ENCODE measurements around the gene SLC12A3.
"Not testable (repeated sequence)": the region's sequence is repeated elsewhere in the genome, so short reads cannot be mapped to it uniquely, and the experiment has no call there.

Gene SLC12A3

DNA sequence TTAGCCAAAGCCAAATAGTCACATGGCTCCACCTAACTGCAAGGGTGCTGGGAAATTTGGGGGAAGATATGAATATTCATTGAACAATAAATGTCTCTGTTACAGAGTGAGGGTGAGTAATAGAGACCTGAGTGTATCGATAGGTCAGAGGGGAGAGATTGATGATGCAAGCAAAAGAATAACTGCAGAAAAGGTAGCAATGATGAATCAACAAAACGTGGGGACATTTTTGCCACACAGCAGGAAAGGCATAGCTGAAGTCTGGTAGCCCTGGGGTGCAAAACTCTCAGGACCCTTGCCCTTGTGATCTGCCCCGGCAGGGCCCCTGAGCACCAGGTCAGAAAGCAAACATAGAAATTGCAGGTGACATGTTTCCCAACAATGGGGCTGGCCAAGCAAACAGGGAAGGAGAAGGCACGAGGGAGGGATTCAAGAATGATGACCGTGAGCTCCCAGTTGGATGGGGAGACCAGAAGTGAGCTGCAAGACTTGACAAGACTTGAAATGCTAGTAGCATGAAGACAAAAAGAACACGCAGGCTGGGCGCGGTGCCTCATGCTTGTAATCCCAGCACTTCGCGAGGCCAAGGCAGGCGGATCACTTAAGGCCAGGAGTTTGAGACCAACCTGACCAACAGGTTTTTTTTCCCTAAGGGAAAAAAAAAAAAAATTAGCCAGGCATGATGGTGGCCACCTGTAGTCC is 54.2 kb downstream of the SLC12A3 start:
- no peak for DNase-seq (ENCODE audit: low read depth in 2 of 2)

DNA sequence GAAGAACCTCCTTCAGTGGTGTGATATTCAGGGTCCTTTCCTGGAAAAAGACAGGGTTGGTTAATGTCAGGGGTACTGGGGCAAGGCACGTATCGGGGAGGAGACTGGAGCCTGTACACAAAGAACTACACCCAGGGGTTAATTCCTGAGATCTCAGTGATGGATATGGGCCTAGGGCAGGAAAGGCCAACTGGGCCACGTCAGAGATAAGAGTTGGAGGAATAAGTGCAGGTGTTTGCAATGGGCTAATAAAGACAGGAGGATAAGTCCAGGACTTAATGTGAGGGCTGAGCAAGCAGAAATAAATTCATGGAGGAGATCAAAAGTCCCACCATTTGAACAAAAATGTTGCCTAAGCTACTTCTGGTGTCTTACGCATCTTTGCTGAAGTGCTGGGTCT is 56.6 kb downstream of the SLC12A3 start:
- no peak for DNase-seq (ENCODE audit: low read depth in 2 of 2)

DNA sequence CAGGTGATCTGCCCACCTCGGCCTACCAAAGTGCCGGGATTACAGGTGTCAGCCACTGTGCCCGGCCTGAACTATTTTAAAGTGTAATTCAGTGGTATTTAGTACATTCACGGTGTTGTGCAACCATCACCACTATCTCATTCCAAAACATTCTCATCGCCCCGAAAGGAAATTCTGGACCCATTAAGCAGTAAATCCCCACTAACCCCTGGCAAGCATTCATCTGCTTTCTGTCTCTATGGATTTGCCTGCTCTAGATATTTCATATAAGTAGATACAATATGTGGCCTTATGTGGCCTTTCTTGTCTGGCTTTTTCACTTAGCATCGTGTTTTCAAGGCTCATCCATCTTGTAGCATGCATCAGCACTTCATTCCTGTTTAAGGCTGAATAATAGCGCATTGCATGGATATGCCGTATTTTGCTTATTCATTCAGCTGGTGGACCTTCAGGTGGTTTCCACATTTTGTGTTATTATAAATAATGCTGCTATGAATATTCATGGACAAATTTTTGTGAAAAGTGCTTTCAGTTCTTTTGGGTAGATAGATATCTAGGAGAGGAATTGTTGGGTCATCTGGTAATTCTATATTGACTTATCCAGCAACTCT is 58.6 kb downstream of the SLC12A3 start:
- DNase-seq (ENCODE audit: low read depth in 2 of 2): no peak

DNA sequence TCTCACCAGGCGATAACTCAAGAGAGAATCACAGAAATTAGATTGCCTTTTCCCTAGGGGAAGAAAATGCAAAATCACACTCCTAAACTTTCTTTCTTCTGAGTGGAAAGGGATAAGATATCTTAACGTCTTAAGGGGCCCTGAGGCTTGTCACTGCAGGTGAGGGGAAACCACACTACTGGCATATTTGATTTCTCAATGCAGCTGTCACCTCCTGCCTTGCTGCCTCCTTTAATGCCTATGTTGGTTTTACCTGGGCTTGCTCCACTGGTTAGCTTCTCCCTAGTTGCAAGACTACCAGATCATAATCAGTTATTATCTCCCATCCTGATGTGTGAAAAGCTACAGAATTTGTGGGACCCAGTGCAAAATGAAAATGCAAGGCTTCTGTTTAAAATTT is 62.5 kb downstream of the SLC12A3 start:
- DNase-seq (ENCODE audit: low read depth in 2 of 2): no peak

DNA sequence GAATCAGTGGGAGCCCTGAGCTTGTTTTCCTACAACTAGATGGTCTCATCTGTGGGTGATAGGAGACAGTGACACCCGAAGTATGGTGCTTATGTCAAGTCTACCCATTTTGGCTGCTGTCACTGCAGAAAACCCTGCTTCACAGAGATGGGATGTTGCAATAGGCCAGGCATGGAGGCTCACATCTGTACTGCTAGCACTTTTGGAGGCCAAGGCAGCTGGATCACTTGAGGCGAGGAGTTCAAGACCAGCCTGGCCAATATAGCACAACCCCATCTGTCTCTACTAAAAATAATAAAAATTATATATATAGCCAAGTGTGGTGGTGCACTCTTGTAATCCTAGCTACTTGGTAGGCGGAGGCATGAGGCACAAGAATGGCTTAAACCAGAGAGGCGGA is 64.6 kb downstream of the SLC12A3 start:
- DNase-seq (ENCODE audit: low read depth in 2 of 2): no peak

DNA sequence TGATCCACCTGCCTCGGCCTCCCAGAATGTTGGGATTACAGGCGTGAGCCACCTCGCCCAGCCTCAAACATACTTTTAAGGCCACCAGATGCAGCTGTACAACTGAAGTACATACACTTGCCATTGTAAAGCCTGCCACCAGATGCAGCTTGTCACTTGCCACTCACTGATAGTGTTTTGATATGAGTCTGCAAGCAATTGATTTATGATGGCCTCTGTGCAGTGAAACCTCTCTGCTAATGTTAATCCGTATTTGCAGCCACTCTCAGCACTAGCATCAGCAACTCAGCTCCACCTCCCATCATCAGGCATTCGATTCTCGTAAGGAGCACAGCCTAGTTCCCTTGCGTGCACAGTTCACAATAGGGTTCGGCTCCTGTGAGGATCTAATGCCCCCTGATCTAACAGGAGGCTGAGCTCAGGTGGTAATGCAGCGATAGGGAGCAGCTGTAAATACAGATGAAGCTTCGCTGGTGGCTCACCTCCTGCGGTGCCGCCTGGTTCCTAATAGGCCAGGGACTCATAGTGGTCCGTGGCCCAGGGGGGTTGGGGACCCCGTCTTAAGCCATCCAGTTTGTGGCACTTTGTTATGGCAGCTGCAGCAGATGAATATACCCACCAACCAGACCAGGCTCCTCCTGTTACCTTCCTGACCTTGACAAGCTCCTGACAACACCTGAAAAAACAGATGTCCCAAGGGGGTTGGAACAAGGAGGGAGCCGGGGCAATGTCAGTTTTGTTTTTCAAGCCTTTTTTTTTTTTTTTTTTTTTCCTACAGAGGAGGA is 65.7 kb downstream of the SLC12A3 start:
- no peak for DNase-seq (ENCODE audit: low read depth in 2 of 2)

DNA sequence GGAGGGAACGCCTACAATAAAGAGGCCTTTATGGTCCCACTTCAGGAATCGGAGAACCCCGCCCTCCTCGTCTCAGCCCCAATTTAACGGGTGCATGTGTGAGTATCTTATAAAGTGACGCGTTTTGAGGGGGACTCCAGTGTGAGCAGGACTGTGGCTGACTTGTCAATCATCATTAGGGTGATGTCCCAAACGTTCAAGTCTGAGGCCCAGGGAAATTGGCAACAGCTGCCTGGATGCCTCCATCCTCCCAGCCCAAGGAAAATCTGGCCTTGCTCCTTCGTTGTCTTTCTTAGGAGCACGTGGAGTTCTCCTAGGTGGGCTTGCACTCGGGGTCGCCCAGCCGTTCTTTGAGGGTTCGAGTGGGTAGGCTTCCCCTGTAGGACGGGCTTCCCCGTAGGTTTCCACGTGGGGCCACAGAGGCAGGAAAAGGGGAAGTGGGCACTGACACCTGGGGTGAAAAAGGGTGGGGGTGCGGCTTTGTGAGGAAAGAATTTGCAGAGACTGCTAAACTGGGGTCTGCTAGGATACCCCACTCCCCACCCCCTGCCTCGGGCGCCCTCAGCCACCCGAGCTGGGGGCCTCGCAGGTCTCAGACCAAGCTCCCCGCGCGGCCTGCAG is 66.4 kb downstream of the SLC12A3 start:
- no peak for DNase-seq (ENCODE audit: low read depth in 2 of 2)

DNA sequence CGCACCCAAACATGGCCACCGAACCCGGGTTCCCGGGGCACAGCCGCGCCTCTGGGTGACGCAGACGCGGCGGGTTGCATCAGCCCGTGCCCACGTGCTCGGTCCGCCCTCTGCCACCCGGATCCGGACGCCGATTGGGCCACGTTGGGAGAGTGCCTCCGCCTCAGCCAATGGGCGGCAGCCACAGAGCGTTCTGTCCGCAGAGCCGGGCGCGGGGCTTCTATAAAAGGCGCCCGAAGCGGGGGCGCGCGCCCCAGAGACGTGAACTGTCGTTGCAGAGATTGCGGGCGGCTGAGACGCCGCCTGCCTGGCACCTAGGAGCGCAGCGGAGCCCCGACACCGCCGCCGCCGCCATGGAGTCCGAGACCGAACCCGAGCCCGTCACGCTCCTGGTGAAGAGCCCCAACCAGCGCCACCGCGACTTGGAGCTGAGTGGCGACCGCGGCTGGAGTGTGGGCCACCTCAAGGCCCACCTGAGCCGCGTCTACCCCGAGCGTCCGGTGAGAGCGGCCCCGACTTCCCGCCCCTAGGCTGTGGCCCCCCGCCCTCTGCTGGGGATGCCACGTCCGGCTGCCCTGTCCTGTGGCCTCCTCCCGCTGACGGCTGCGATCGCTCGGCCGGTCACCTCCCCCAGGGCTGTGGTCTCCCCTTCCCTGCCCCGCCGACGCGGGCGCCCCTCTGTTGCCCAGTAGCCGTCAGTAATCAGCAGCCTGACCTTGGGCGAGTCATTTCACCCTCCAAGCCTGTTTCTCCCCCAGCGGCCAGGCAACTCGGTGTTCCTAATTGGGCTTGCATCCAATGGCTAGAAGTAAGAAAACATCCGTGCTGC is 67.1 kb downstream of the SLC12A3 start, which contains the start of gene HERPUD1:
Gene HERPUD1 (plus strand): TSS at position 251 of the 829 bp plus-strand sequence. CDS start 103 bp downstream, at position 354.
- DNase-seq (ENCODE audit: low read depth in 2 of 2): peak; percentile 97

DNA sequence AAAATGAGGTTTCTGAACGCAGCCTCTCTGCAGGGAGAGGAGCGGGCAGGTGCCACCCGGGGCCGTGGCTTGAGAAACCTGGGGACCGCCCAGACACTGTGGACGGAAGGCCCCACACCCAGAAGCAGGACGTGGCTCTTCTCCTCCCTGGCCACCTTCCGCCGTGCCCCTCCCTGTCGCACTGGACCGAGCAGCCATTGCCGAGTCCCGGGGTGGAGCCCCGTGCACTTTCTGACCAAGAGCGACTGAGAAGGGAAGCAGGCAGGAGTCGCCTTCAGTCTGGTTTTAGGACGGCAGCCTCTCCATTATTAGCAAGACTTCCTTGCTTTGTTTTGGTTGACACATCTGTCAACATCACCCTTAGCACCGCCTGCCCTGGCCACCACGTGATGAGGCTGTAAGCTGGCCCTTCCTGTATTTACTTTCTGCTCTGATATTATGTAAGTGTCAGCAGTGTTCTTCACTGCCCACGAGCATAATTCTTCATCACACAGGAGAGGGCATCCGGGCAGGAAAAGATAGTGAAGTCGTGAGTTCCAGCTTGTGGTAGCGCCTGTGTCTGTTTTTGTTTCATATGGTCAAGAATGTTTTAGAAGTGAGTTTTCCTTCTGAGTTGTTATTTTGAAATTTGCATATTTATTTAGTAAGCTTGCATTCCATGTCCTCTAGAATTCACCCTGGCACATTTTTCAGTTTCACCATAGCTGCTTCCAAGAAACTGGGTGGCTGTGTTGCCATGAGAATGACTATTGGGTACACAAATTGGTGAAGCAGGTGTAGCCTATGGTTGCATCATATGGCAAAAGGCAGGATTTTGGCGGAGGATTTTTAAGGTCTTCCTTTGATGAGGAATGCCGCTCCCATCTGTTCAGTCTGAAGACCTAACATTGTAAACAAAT is 68.0 kb downstream of the SLC12A3 start:
- DNase-seq (ENCODE audit: low read depth in 2 of 2): no peak

DNA sequence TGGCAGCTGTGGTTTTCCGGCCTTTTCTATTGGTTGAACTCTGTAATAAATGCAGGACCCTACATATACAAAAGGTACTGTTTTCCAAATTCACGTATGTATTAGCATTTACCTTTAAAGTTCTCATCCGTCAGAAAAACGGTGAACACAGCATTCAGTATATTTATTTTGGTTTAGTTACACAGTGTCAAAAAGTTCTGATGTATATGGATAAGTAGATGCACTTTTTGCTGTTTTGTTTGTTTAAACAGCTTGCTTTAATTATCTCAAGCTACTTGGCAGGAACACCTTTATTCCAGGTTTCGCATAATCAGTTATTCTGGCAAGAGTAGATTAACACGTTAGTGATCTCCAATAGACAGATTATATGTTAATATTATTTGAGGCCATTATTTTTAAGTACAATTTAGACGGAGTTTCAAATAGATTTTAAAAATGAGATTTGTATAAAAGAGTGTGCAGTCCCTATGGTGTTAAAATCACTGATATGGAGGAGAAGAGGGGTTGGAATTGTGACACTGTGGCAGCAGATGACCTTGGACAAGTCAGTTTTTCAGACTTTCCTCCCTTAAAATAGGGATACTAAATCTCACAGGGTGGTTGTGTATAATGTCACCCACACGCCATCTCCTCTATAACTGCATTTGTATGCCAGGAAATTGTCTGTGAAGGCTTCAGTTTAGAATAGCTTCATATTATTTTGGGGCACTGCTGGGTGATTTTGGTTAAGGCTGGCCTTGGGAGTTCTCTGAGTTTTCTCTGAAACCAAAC is 69.0 kb downstream of the SLC12A3 start:
- no peak for DNase-seq (ENCODE audit: low read depth in 2 of 2)

DNA sequence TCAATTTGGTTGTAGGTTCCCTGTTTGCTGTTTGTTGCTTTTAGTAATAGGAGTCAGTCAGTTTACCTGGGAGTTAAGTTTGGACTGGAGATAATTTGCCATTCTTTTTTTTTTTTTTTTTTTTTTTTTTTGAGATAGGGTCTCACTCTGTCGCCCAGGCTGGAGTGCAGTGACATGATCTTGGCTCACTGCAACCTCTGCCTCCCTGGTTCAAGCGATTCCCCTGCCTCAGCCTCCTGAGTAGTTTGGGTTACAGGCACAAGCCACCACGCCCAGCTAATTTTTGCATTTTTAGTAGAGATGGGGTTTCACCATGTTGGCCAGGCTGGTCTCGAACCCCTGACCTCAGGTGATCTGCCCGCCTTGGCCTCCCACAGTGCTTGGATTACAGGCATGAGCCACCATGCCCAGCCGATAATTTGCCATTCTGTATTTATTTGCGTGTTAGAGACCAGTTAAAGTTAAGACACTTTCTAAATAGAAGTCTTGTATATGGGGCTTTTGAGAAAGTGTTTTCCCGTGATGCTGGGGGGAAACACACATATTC is 69.7 kb downstream of the SLC12A3 start:
- not testable (repeated sequence) for DNase-seq (ENCODE audit: low read depth in 2 of 2)

DNA sequence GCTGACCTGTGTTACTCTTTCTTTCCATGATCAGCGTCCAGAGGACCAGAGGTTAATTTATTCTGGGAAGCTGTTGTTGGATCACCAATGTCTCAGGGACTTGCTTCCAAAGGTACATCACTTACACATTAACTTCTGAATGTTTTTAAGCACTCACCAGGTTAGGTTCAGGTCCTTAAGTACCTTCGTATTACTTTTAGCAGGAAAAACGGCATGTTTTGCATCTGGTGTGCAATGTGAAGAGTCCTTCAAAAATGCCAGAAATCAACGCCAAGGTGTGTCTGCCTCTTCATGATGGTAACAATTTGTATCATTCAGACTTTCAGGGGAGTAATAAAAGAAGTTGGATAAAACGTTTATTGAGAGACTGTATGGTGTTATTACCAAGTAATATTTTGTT is 70.2 kb downstream of the SLC12A3 start:
- no peak for DNase-seq (ENCODE audit: low read depth in 2 of 2)

DNA sequence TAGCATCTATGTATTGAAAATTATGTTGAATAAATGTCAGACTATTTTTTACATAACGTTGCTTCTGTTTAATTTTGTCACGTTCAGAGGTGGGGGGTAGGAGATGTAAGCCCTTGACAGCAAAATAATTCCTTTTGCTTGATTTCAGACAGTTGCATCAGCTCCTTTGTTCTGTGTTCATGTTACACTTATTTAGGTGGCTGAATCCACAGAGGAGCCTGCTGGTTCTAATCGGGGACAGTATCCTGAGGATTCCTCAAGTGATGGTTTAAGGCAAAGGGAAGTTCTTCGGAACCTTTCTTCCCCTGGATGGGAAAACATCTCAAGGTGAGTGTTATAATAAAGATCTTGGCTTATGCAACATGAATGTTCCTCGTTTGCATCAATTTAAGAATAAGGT is 71.5 kb downstream of the SLC12A3 start:
- peak in 1 of 2 experiments; percentile 51 for DNase-seq (ENCODE audit: low read depth in 2 of 2)

DNA sequence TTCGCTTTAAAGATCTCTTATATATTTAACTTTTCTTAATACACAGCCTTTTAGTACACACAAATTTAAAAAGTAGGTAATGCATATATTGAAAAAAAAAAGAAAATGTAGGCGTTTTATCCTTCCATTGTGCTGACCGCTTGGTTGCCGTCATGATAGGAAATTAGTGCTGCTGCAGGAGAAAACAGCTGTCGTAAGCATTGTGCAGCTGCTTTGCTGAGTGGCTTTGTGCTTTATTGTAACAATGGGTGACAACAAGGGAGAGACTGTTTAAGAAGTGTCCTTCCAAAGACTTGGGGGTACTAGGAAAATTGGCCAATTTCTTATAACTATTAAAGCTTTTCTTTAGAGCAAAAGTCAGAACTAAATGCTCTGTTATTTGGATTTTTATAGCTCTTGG is 71.9 kb downstream of the SLC12A3 start:
- DNase-seq (ENCODE audit: low read depth in 2 of 2): no peak

DNA sequence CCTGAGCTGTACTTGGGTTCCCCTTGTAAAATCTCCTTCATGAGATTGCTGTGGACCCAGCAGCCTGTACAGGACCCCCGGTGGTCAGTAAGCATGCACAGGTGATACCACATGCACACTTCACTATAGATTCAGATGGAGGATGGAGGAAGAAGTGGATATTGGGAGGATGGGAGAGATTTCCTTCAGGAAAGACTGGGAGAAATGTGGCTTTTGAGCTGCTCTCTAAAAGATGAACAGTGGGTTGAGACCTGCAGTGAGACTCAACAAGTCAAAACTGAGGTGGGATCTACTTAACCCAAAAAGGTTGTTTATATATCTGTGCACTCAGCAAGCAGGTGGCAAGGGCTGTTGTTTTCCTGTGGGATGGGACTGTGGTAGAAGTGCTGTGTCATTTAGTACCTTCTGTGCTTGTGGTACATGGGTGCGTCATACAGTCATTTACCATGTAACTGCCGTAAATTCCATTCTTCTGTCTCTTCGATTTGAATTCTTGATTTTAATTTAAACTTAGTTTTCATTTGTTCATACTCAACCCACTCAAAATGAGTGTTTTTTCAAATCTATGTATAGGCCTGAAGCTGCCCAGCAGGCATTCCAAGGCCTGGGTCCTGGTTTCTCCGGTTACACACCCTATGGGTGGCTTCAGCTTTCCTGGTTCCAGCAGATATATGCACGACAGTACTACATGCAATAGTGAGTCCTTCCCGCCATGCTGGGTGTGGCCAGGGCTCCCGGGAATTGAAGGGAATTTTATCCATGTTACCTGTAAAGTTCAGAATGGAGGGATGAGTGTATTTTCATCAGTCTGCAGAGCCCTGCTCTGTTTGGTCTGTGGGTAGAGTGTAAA is 73.9 kb downstream of the SLC12A3 start:
- DNase-seq (ENCODE audit: low read depth in 2 of 2): no peak

DNA sequence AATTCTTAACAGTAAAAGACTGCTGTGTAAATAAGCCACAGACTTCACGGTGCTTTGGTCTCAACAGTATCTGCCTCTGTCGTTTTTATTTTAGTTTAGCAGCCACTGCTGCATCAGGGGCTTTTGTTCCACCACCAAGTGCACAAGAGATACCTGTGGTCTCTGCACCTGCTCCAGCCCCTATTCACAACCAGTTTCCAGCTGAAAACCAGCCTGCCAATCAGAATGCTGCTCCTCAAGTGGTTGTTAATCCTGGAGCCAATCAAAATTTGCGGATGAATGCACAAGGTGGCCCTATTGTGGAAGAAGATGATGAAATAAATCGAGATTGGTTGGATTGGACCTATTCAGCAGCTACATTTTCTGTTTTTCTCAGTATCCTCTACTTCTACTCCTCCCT is 74.8 kb downstream of the SLC12A3 start:
- DNase-seq (ENCODE audit: low read depth in 2 of 2): no peak

DNA sequence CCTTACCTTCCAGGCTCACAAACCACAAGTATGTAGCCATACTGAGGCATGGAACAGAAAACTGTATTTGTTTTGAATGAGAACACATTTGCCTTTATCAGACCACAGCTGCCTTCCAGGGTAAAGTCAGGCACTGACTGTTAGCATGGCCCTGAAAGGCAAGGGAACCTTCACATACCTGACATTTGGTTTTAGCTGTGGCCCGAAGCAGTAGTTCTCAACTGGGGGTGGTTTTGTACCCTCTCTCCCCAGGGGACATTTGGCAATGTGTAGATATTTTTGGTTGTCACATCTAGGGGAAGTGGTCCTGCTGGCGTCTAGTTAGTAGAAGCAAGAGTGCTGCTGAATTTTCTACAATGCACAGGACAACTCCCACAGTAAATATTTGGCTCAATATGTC is 76.1 kb downstream of the SLC12A3 start:
- DNase-seq (ENCODE audit: low read depth in 2 of 2): no peak

DNA sequence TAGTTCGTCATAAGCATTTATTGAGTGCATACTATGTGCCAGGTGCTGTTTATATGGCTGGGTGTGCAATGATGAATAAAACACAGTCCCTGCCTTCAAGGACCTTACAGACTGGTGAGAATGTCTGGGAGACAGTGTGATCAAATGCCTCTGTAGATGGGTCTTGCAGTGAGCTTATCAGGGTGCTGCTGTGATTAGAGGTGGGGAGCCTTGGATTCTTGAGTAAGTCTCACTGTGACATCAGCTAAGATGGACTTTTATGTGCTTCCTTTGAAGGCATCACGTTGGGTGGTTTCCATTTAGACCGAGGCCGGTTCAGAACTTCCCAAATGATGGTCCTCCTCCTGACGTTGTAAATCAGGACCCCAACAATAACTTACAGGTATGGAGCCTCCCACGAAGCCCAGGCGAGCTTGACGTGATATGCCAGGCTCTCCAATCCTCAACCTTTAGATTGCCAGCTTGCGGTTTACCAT is 76.9 kb downstream of the SLC12A3 start:
- no peak for DNase-seq (ENCODE audit: low read depth in 2 of 2)

All from fibroblast of skin of left biceps (primary cell).